ENCODE results near the gene MPDU1. TPM values are rescaled to one million over a fixed set of nuclear protein-coding genes. Genes with fewer than 3 reads are reported as not detected.
A peak's percentile ranks its signal among the peaks of the same experiment; 100 is the strongest.

MPDU1 gene
- total RNA-seq, 1 experiment from 2014 or later, result 57.0 TPM

- 0 out of 2 replicates have a peak, but pooled peaks have one; percentile 17 for TF ChIP-seq ZNF232 (CRISPR knock-in tag; IDR thresholded peaks at IDR 0.05)
- no peak for TF ChIP-seq ATF6 (CRISPR knock-in tag; IDR thresholded peaks at IDR 0.05)
- TF ChIP-seq USF1 (CRISPR knock-in tag; IDR thresholded peaks at IDR 0.05), result 0 out of 2 replicates have a peak, but pooled peaks have one; percentile 1
- TF ChIP-seq NR2C2 (CRISPR knock-in tag; IDR thresholded peaks at IDR 0.05), result no peak
- peak; percentile 61; the same call in 1 of the 2 replicates for TF ChIP-seq NR1H2 (CRISPR knock-in tag; IDR thresholded peaks at IDR 0.05)
- peak; percentile 36; the same call in 1 of the 2 replicates for TF ChIP-seq PRDM15 (CRISPR knock-in tag; IDR thresholded peaks at IDR 0.05)
- TF ChIP-seq TEAD4 (CRISPR knock-in tag; IDR thresholded peaks at IDR 0.05), result no peak
- TF ChIP-seq TP53 (CRISPR knock-in tag; IDR thresholded peaks at IDR 0.05), result no peak
- TF ChIP-seq ATF2 (CRISPR knock-in tag; IDR thresholded peaks at IDR 0.05; ENCODE audit: borderline replicate concordance, low read depth), result no peak
- no peak for TF ChIP-seq ZNF121 (CRISPR knock-in tag; IDR thresholded peaks at IDR 0.05)
- TF ChIP-seq PREB (CRISPR knock-in tag; IDR thresholded peaks at IDR 0.05; ENCODE audit: borderline replicate concordance), result 0 out of 2 replicates have a peak, but pooled peaks have one; percentile 52
- TF ChIP-seq ZNF423 (CRISPR knock-in tag; IDR thresholded peaks at IDR 0.05), result no peak
- TF ChIP-seq SP1 (CRISPR knock-in tag; conservative IDR thresholded peaks at IDR 0.05), result peak; percentile 76; the same call in 1 of the 2 replicates
- no peak for TF ChIP-seq ZBTB43 (CRISPR knock-in tag; IDR thresholded peaks at IDR 0.05)
- TF ChIP-seq NR3C1 (CRISPR knock-in tag; conservative IDR thresholded peaks at IDR 0.05; ENCODE audit: low read depth), result no peak
- peak; percentile 32; the same call in 1 of the 2 replicates for TF ChIP-seq FOXP4 (CRISPR knock-in tag; IDR thresholded peaks at IDR 0.05)
- no peak for TF ChIP-seq ELF4 (CRISPR knock-in tag; IDR thresholded peaks at IDR 0.05; ENCODE audit: low read depth)
- TF ChIP-seq ZNF138 (CRISPR knock-in tag; conservative IDR thresholded peaks at IDR 0.05), result 0 out of 2 replicates have a peak, but pooled peaks have one; percentile 10
- 0 out of 2 replicates have a peak, but pooled peaks have one; percentile 21 for TF ChIP-seq ARID4B (CRISPR knock-in tag; IDR thresholded peaks at IDR 0.05; ENCODE audit: borderline replicate concordance)
- TF ChIP-seq KAT7 (CRISPR knock-in tag; IDR thresholded peaks at IDR 0.05; ENCODE audit: borderline replicate concordance), result no peak
These were observed at the start of gene MPDU1 (continued) for GRCh38 chr17:7583253-7584109.
